ENCODE results near the gene POLR3A. TPM values are rescaled to one million over a fixed set of nuclear protein-coding genes. Genes with fewer than 3 reads are reported as not detected.
A peak's percentile ranks its signal among the peaks of the same experiment; 100 is the strongest.

Gene POLR3A
- polyA plus RNA-seq, 1 of the 3 experiments (the other 2 are of a cell fraction), result 10.8 TPM

DNA sequence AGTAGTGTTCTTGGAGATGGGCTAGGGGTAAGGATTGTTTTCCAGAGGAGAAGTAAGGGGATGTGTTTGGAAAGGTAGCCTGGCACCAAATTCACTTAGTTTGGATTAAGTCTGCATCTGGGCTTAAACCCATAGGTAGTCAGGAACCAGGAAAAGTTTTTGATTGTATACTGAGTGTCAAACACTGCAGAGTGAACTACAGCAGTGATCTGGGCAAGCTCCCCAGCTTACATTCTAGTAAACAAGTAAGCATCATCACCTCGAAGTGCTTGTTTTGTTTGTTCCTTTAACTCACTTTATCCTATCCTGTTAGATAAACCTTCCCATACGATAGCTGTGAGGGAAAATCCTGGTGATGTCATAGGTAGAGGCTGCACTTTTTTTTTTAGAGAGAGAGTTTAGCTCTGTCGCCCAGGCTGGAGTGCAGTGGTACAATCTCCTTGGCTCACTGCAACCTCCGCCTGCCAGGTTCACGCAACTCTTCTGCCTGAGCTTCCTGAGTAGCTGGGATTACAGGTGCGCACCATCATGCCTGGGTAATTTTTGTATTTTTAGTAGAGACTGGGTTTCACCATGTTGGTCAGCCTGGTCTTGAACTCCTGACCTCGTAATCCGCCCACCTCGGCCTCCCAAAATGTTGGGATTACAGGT is 6.7 kb upstream of the POLR3A start:
- ChIA-PET POLR2A (no interaction called here), CTCF (interaction anchor here (0.6 to 2.3 kb wide), 4 partner anchors 11 to 1159 kb away, joined by 3 to 28 read pairs (median 3); no protein-coding TSS in a partner anchor)
- no peaks in the 10 kb centered on the region for H3K27me3 ChIP-seq (ENCODE audit: insufficient read depth)
- H2AFZ ChIP-seq (ENCODE audit: low read depth), result no peak overlapping the region
- no peaks in the 10 kb centered on the region for H3K9me3 ChIP-seq
- DNase-seq, result no peak
- peak overlapping the region; percentile 84 for H3K4me2 ChIP-seq
- peaks cover 67% of the 10 kb centered on the region for H4K20me1 ChIP-seq (ENCODE audit: insufficient read depth)
- no peak overlapping the region for H3K27ac ChIP-seq (ENCODE audit: low read depth in 2 of 2, low read length in 1 of 2)
- H3K4me1 ChIP-seq (ENCODE audit: control insufficient read depth in 1 of 2, insufficient read depth in 2 of 2, low read depth in 1 of 2, low read length in 1 of 2), result peaks cover 22 to 41% of the 10 kb centered on the region in 2 experiments; a peak in 3 of 4 replicates
- H3K79me2 ChIP-seq (ENCODE audit: insufficient read depth), result peaks cover 61% of the 10 kb centered on the region
- TF ChIP-seq, protein P1, sequence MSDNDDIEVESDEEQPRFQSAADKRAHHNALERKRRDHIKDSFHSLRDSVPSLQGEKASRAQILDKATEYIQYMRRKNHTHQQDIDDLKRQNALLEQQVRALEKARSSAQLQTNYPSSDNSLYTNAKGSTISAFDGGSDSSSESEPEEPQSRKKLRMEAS (IDR thresholded peaks at IDR 0.05; ENCODE audit: low read depth), result no peak
- TF ChIP-seq RXRA (IDR thresholded peaks at IDR 0.05; ENCODE audit: borderline replicate concordance, low read depth) (no peak), JUND (IDR thresholded peaks at IDR 0.05) (no peak), NFIC (IDR thresholded peaks at IDR 0.05; ENCODE audit: borderline replicate concordance) (no peak), RAD21 (IDR thresholded peaks at IDR 0.05; ENCODE audit: low read length) (no peak), SMC3 (IDR thresholded peaks at IDR 0.05; ENCODE audit: low read depth, low read length) (no peak), USF2 (IDR thresholded peaks at IDR 0.05; ENCODE audit: borderline replicate concordance, low read depth, low read length) (no peak), ELF1 (IDR thresholded peaks at IDR 0.05) (no peak)
- peaks cover 32% of the 10 kb centered on the region for H3F3A ChIP-seq (replicated peaks; ENCODE audit: insufficient read depth)
- H3K9ac ChIP-seq, result no peak overlapping the region
- WGBS (ENCODE audit: low lambda C conversion rate), result 86% methylated on average over 9 of the region's 9 CpGs
- H3K4me3 ChIP-seq (ENCODE audit: low read depth in 2 of 2, low read length in 1 of 2), result peak overlapping the region in 1 of 2 experiments; percentile 76; a peak in 1 of 4 replicates
- peaks cover 63 to 67% of the 10 kb centered on the region in 2 experiments for H3K36me3 ChIP-seq (replicated peaks in 1 of 2; ENCODE audit: control insufficient read depth in 1 of 2, insufficient read depth in 2 of 2, low read length in 1 of 2)
- no peaks in the 10 kb centered on the region for H3K9me2 ChIP-seq

- H3K79me2 ChIP-seq (ENCODE audit: insufficient read depth), result peaks cover 61% of the 10 kb centered on the region
- peak overlapping the region; percentile 73 to 76 for H3K4me3 ChIP-seq (ENCODE audit: low read depth in 2 of 2, low read length in 1 of 2)
- WGBS (ENCODE audit: low lambda C conversion rate), result 86% methylated on average over 5 of the region's 5 CpGs
- H3K4me1 ChIP-seq (ENCODE audit: control insufficient read depth in 1 of 2, insufficient read depth in 2 of 2, low read depth in 1 of 2, low read length in 1 of 2), result peaks cover 22 to 41% of the 10 kb centered on the region in 2 experiments; a peak in 3 of 4 replicates
- no peak overlapping the region for H3K27ac ChIP-seq (ENCODE audit: low read depth in 2 of 2, low read length in 1 of 2)
- peaks cover 61% of the 10 kb centered on the region for H4K20me1 ChIP-seq (ENCODE audit: insufficient read depth)
- CTCF ChIA-PET, result interaction anchor here (2.3 kb wide), 1 partner anchor 11 kb away, joined by 28 read pairs; no protein-coding TSS in a partner anchor
- POLR2A ChIA-PET, result no interaction called here
- H3K36me3 ChIP-seq (replicated peaks in 1 of 2; ENCODE audit: control insufficient read depth in 1 of 2, insufficient read depth in 2 of 2, low read length in 1 of 2), result peaks cover 57 to 61% of the 10 kb centered on the region in 2 experiments
- TF ChIP-seq YY1 (IDR thresholded peaks at IDR 0.05; ENCODE audit: low read depth) (no peak), JUND (IDR thresholded peaks at IDR 0.05) (no peak), NFIC (IDR thresholded peaks at IDR 0.05; ENCODE audit: borderline replicate concordance) (no peak), RAD21 (IDR thresholded peaks at IDR 0.05; ENCODE audit: low read length) (no peak), EP300 (IDR thresholded peaks at IDR 0.05; ENCODE audit: borderline replicate concordance in 1 of 2, low read depth in 1 of 2, low read length in 1 of 2) (no peak)
- H3K9ac ChIP-seq, result peak overlapping the region; percentile 82; the same call in 1 of the 2 replicates
- DNase-seq, result no peak
- H3K4me2 ChIP-seq, result peak overlapping the region; percentile 84
- no peaks in the 10 kb centered on the region for H3K27me3 ChIP-seq (ENCODE audit: insufficient read depth)
- H3F3A ChIP-seq (replicated peaks; ENCODE audit: insufficient read depth), result peaks cover 26% of the 10 kb centered on the region
- no peaks in the 10 kb centered on the region for H3K9me3 ChIP-seq
- no peaks in the 10 kb centered on the region for H3K9me2 ChIP-seq
- H2AFZ ChIP-seq (ENCODE audit: low read depth), result no peak overlapping the region
Observed at GRCh38 chr10:78035437-78035836, 6.1 kb upstream of the POLR3A start.

All from SK-N-SH (cell line).